Endodermal cell (in vitro differentiated cells): Measurements from ENCODE around the gene TARS1. TPM values are rescaled to one million over a fixed set of nuclear protein-coding genes. Genes with fewer than 3 reads are reported as not detected.
A peak's percentile ranks its signal among the peaks of the same experiment; 100 is the strongest.
"Not testable (repeated sequence)": the region's sequence is repeated elsewhere in the genome, so short reads cannot be mapped to it uniquely, and the experiment has no call there.

Source experiments
- DNase-seq: peaks from one replicate; pipeline ENCODE4 v3.0.0-alpha.2; 2017
- H3K27ac ChIP-seq: 2 replicates; pipeline ENCODE4 v1.5.1; 2013; ENCODE audit warnings: mild to moderate bottlenecking, low read depth, low read length, moderate library complexity
- H3K27me3 ChIP-seq: 2 replicates; pipeline ENCODE4 v1.6.1; 2013; ENCODE audit warnings: mild to moderate bottlenecking, low read length, moderate library complexity; ENCODE audit not compliant: insufficient read depth, control insufficient read depth, poor library complexity, severe bottlenecking
- H3K36me3 ChIP-seq: 2 replicates; pipeline ENCODE4 v1.7.0; 2013; ENCODE audit warnings: mild to moderate bottlenecking, low read length, moderate library complexity; ENCODE audit not compliant: control insufficient read depth, insufficient read depth
- H3K4me1 ChIP-seq: one replicate; pipeline ENCODE4 v1.7.0; 2013; ENCODE audit warnings: low read length; ENCODE audit not compliant: control insufficient read depth, insufficient read depth
- H3K4me3 ChIP-seq: 2 replicates; pipeline ENCODE4 v1.5.1; 2013; ENCODE audit warnings: mild to moderate bottlenecking, low read length, moderate library complexity
- H3K9ac ChIP-seq: 2 replicates; pipeline ENCODE4 v1.6.1; 2013; ENCODE audit warnings: mild to moderate bottlenecking, low read length, moderate library complexity; ENCODE audit not compliant: poor library complexity, severe bottlenecking; ENCODE audit errors: extremely low read depth
- H3K9me3 ChIP-seq: 2 replicates; pipeline ENCODE4 v1.6.1; 2013; ENCODE audit warnings: mild to moderate bottlenecking, low read length, moderate library complexity; ENCODE audit not compliant: control insufficient read depth
- H3K27ac Mint-ChIP-seq: 2 replicates; pipeline ENCODE4 v1.8.0; 2020; ENCODE audit warnings: mixed read lengths
- H3K27me3 Mint-ChIP-seq: 2 replicates; pipeline ENCODE4 v1.8.0; 2021; ENCODE audit warnings: mild to moderate bottlenecking, mixed read lengths; ENCODE audit not compliant: insufficient read depth
- H3K36me3 Mint-ChIP-seq: 2 replicates; pipeline ENCODE4 v1.8.0; 2020; ENCODE audit warnings: low read depth, mixed read lengths
- H3K4me1 Mint-ChIP-seq: 2 replicates; pipeline ENCODE4 v1.8.0; 2020; ENCODE audit warnings: mixed read lengths
- H3K4me3 Mint-ChIP-seq: 2 replicates; pipeline ENCODE4 v1.8.0; 2020; ENCODE audit warnings: mild to moderate bottlenecking, moderate library complexity, mixed read lengths
- H3K9me3 Mint-ChIP-seq: 2 replicates; pipeline ENCODE4 v1.8.0; 2020; ENCODE audit warnings: mild to moderate bottlenecking, mixed read lengths
- CTCF ChIP-seq: fragments of 200-600 bp; sonication (generic); conservative IDR thresholded peaks from 2 replicates; pipeline ENCODE4 v1.5.0; 2021; ENCODE audit warnings: antibody characterized with exemption, mild to moderate bottlenecking
- WGBS, 2 experiments: methylation state at CpG; one replicate each; pipeline versions ENCODE4 v1.1.5 to v1.1.7; 2013; ENCODE audit warnings: missing lambda C conversion rate in 2 of 2, mixed read lengths in 1 of 2; ENCODE audit not compliant: insufficient coverage in 1 of 2, insufficient read length in 1 of 2; 5-methylcytosine and 5-hydroxymethylcytosine counted together
- total RNA-seq, 2 donors: library from RNA; stranded (reverse); fragmentation: NEBNext Ultra II Directional in 1 of 2; extraction: Animal tissue kit (Norgen Biotek cat#: 25700) in 1 of 2; gene quantifications; 2 replicates in 1 of 2; 3 replicates in 1 of 2; pipeline ENCODE4 v1.2.1, GENCODE V29; 2021

TARS1 gene
- total RNA-seq, 2 donors from 2014 or later, result 143 to 179 TPM

GRCh38 chr5:33435893-33436490 is 4.8 kb upstream of the TARS1 start:
- not testable (repeated sequence) for H3K4me3 Mint-ChIP-seq
- peak; percentile 87 for DNase-seq

GRCh38 chr5:33438996-33439395 is 1.8 kb upstream of the TARS1 start:
- peak overlapping the region; percentile 87 for H3K4me3 ChIP-seq
- Mint-ChIP-seq H3K4me1 (peaks cover 7% of the 10 kb centered on the region), H3K27ac (no peak overlapping the region), H3K4me3 (no peak overlapping the region), H3K9me3 (peaks cover 5% of the 10 kb centered on the region), H3K27me3 (no peaks in the 10 kb centered on the region), H3K36me3 (peaks cover 8% of the 10 kb centered on the region)
- peaks cover 4% of the 10 kb centered on the region for H3K36me3 ChIP-seq
- no peak for DNase-seq
- no peaks in the 10 kb centered on the region for H3K9me3 ChIP-seq
- H3K27me3 ChIP-seq, result no peaks in the 10 kb centered on the region
- H3K4me1 ChIP-seq, result no peaks in the 10 kb centered on the region
- WGBS, 2 experiments, result 70 to 83% methylated on average over 2 to 5 of the region's 6 CpGs
- peak overlapping the region; percentile 88 for H3K9ac ChIP-seq
- no peak for TF ChIP-seq CTCF
- no peak overlapping the region for H3K27ac ChIP-seq

More at GRCh38 chr5:33435893-33436490, 4.8 kb upstream of the TARS1 start:
- 38 to 54% methylated on average over 3 to 4 of the region's 5 CpGs for WGBS, 2 experiments
- H3K4me1 ChIP-seq, H3K4me3 ChIP-seq, H3K27ac ChIP-seq, H3K9ac ChIP-seq, H3K36me3 ChIP-seq, H3K9me3 ChIP-seq, H3K27me3 Mint-ChIP-seq, H3K9me3 Mint-ChIP-seq, H3K4me1 Mint-ChIP-seq, H3K36me3 Mint-ChIP-seq, H3K27me3 ChIP-seq, H3K27ac Mint-ChIP-seq: not testable (repeated sequence)
- TF ChIP-seq CTCF, result peak; percentile 88

- Mint-ChIP-seq H3K4me3 (no peak overlapping the region), H3K27ac (no peak overlapping the region), H3K4me1 (peaks cover 10% of the 10 kb centered on the region), H3K27me3 (no peaks in the 10 kb centered on the region), H3K36me3 (peaks cover 13% of the 10 kb centered on the region), H3K9me3 (peaks cover 5% of the 10 kb centered on the region)
- Histone ChIP-seq H3K27ac (peak overlapping the region; percentile 97), H3K4me1 (no peaks in the 10 kb centered on the region), H3K36me3 (peaks cover 12% of the 10 kb centered on the region), H3K4me3 (peak overlapping the region; percentile 87), H3K9me3 (no peaks in the 10 kb centered on the region), H3K27me3 (no peaks in the 10 kb centered on the region), H3K9ac (peak overlapping the region; percentile 88)
- WGBS, 2 experiments, result 3 to 4% methylated on average over 14 to 18 of the region's 18 CpGs
- DNase-seq, result no peak
- TF ChIP-seq CTCF, result no peak
Observed at GRCh38 chr5:33439905-33440481, 772 bp upstream of the TARS1 start.
